D721Med (cell line): ENCODE results near the gene SCP2.

Experiments
- DNase-seq: peaks from one replicate; pipeline ENCODE4 v3.0.0; 2011; ENCODE audit warnings: low spot score; ENCODE audit not compliant: insufficient read length
- FAIRE-seq: peaks from 2 replicates; lab custom pipeline; 2011; peaks lifted over from hg19 to GRCh38; lab: Jason Lieb, UNC
- CTCF ChIP-seq: IDR thresholded peaks from 2 replicates; pipeline ENCODE4 v1.5.1; 2012; ENCODE audit warnings: mild to moderate bottlenecking, control low read depth; ENCODE audit not compliant: insufficient read depth; ENCODE audit errors: missing control alignments

The SCP2 gene

DNA sequence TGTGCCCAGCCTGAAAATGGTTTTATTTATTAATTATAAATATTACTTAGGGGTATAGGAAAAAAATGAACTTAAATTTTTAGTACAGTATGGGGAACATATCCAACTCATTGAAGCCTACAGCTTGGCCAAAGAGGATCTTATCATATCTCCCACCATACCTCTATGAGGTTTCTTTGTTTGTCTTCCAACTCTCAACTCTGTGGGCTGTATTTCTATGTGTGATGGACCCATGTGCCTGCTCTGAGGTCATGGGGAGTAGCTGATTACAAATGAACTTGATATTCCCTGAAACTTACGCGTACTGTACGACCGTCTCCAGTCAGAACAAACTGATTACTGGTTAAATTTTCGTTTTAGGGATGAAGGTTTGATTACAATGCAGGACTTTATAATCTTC is 93.5 kb downstream of the SCP2 start:
- TF ChIP-seq CTCF = no peak
- DNase-seq = no peak
- no peak for FAIRE-seq

DNA sequence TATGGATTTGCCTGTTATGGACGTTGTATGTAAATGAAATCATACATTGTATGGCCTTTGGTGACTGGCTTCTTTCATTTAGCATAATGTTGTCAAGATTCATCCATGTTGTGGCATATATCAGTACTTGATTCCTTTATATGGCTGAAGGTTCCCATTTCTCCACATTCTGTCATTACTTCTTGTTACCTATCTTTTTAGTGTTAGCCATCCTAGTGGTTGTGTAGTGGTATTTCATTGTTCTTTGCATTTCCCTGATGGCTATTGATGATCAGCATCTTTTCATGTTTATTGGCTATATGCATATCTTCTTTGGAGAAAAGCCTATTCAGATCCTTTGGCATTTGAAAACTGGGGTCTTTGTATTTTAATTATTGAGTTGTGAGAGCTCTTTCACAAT is 95.1 kb downstream of the SCP2 start:
- FAIRE-seq (no peak), DNase-seq (no peak)
- no peak for TF ChIP-seq CTCF

GRCh38 chr1:53023546-53023945 is 96.5 kb downstream of the SCP2 start:
- no peak for FAIRE-seq
- DNase-seq = no peak
- TF ChIP-seq CTCF = no peak

DNA sequence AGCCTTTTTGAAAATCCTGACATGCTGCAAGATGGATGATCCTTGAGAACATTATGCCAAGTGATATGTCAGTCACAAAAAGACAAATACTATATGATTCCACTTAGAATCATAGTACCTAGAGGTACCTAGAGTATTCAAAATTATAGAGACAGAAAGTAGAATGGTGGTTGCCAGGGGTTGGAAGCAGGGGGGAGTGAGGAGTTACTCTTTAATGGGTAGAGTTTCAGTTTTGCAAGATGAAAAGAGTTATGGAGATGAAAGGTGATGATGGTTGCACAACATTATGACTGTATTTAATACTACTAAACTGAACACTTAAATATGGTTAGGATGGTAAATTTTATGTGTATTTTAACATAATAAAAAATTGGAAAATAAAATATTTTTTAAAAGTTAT is 97.0 kb downstream of the SCP2 start:
- TF ChIP-seq CTCF = no peak
- DNase-seq (no peak), FAIRE-seq (no peak)

DNA sequence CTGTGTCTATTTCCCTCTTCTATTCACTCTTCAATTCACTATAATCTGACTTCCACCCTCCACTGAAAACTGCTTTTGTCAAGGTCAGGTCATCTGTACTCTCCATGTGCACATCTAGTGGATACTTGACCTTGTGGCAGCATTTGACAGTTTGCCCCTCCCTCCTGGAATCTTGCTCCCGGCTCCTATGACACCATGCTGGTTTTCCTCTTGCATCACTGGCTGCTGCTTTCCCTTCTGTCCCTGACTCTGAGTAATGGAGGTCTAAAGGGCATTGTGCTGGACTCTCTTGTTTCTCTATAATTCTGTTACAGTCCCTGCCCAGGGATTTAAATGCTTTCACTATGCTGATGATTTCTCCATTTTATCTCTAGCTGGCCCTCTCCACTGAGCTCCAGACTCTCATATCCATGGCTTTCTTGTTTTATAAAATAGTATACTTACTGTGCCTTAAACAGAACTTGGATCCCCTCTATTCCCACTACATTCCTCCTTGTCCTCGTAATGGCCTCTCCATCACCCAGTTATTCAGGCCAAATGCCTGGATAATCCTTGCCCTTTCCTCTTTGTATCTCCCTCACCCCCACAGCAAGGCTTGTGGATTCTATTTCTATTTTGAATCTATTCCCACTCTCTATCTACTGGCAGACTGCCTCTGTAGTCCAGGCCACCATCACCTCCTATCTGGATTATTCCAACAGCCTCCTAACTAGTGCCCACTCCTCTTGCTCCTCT is 98.1 kb downstream of the SCP2 start:
- no peak for FAIRE-seq
- no peak for DNase-seq
- TF ChIP-seq CTCF = no peak

- FAIRE-seq (no peak), DNase-seq (no peak)
- TF ChIP-seq CTCF = no peak
These were observed 98.7 kb downstream of the SCP2 start for GRCh38 chr1:53025769-53026112.

GRCh38 chr1:53026254-53026653 is 99.2 kb downstream of the SCP2 start:
- no peak for TF ChIP-seq CTCF
- FAIRE-seq = no peak
- no peak for DNase-seq
